Activated CD4-positive, alpha-beta T cell treated with anti-CD3 and anti-CD28 coated beads, Interleukin-2, amount 50 U/mL, for 16 hours (primary cell): Measurements from ENCODE around the gene LLGL1.

ENCODE experiments used
- DNase-seq: peaks from one replicate; pipeline ENCODE4 v3.0.0-alpha.2; 2020

LLGL1 gene

DNA sequence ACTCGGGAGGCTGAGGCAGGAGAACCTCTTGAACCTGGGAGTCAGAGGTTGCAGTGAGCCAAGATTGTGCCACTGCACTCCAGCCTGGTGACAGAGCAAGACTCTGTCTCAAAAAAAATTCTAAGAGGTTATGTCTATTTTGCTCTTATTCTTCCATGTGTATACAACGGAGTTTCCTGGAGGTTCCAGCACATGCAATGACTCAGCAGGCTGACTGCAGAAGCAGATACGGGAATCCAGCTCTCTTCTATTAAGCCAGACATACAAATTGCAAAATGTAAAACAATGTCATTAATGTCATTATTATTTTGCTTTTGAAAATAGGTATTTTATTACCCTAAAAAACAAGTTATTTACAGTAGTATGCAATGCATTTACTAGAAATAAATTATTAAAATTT lies 53.4 kb downstream of the LLGL1 start:
- no peak for DNase-seq

DNA sequence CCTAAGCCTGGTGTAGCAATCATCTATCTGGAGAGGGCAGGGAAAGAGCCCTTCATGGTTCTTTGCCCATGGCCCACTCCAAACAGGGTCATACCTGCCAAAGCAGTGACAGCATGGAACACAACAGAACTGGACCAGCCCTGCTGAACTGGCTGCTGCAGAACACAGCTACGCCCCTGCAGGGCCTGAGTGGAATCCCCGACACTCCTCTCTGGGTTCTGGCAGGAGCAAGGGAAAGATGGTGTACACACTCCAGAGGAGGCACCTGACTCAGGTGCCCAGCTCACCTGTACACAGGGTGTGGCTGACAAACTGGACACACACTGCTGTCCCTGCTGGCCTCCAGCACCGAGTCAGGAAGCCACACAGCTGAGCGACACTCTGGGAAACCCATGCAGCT lies 54.8 kb downstream of the LLGL1 start:
- no peak for DNase-seq

DNA sequence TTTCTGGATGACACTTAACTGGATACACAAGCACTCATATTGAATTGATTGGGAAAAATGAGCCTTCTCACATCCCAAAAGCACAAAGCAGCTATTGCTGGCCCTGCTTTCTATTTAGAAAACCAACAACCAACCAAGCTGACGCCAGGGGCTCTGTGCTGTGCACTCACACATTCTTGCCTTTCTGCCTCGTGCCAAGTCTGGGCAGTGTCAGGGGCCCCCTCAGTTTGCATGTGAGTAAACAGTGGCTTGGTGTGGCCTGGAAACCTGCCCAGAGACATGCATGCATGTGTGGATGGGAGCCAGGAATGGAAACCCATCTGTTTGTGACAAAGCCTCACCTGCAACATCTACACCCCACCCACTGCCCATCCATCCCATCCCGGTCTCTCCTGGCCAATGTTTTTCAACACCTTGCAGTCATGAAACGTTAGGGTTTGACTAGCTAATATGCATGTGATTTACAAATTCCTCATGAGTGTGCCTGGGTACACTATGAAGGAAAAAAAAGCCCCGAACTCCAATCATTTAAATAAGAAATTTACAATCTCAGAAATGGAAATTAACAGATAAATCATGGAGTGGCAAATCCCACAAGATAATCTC lies 55.4 kb downstream of the LLGL1 start:
- no peak for DNase-seq

DNA sequence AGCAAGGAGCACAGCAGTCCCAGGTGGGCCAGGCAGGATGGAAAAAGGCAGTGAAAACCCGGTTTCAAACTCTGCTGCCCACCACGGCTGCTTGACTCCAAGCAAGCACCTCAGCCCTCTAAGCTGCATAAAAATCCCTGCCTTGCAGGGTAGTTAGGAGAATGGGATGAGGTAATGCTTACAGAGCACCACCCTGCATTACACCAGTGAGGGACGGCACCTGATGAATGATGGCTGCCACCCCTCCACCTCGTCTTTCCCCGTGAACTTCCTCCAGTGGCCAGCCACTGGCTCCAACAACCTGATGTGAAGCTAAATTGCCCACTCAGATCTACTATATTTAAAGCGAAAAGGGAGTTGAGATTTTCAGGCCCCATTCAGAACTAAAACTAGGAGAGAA lies 56.4 kb downstream of the LLGL1 start:
- no peak for DNase-seq

DNA sequence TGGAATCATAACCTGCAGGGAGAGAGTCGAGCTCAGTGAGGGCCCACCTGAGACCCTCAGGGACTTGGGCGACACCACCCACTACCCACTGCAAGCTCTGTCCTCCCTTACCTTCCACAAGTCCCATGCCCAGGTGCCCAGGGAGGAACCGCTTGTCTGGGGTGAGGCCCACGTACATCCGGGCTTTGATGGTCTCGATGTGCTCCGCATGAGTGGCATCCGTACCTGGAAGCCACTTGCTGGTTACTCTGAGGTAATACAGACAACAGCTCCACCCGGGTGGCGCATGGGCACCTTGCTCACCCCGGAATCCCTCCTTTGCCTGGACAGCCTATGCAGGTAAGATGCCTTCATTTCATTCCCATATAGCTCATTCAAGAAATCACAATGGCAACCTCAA lies 59.9 kb downstream of the LLGL1 start:
- no peak for DNase-seq

DNA sequence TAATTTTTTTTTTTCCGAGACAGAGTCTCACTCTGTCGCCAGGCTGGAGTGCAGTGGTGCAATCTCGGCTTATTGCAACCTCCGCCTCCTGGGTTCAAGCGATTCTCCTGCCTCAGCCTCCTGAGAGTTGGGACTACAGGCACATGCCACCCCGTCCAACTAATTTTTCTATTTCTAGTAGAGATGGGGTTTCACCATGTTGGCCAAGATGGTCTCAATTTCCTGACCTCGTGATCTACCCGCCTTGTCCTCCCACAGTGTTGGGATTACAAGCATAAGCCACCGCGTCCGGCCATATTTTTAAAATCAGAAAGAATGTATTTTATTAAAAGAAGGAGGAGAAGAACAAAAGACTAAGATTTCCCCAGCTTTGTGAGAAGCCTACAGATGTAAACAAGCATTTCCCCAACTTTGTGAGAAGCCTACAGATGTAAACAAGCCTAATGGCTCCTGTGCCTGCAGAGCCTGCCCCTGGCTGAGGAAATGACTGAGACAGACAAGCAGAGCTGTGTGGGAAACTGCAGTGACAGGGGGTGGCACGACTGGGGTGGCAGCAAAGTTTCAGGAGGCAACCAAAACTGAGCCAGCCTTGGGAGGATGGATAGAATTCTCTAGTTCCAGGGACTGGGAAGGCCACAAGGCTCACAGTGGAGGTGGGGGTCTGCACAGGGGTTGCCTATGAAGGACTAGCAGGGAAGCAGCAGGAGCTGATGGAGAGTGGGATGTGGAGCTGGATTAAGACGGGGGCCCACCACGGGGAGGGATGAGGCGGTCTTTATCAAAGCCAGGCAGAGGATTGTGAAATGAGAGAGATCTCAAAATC lies 66.5 kb downstream of the LLGL1 start:
- no peak for DNase-seq
